Stimulated activated CD4-positive, alpha-beta T cell treated with anti-CD3 and anti-CD28 coated beads, Interleukin-12 subunit alpha, Interleukin-12 subunit beta, amount 100 ng/mL, for 24 hours (primary cell): ENCODE results near the gene POLQ.
"Not testable (repeated sequence)": the region's sequence is repeated elsewhere in the genome, so short reads cannot be mapped to it uniquely, and the experiment has no call there.

ENCODE experiments used
- DNase-seq, 2 experiments: peaks; one replicate each; pipeline ENCODE4 v3.0.0-alpha.2; 2020; ENCODE audit warnings: low read depth in 2 of 2

POLQ gene

DNA sequence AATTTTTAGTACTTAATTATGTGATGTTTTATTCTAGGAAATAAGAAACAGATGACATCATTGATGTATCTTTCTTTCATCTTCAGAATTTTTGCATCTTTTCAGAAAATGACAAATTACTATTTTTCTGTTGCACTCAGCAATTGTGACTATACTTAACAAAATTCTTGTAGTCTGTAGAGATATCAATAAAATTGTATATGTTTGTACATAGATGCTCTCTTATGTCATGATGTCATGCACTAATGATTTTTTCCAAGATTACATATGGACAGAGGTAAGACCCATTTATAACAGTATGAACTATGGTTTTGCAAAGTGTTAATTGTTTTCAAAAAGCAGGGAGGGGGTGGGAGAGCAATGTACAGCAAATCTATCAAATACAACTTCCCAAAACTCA is 121.2 kb downstream of the POLQ start:
- no peak for DNase-seq

DNA sequence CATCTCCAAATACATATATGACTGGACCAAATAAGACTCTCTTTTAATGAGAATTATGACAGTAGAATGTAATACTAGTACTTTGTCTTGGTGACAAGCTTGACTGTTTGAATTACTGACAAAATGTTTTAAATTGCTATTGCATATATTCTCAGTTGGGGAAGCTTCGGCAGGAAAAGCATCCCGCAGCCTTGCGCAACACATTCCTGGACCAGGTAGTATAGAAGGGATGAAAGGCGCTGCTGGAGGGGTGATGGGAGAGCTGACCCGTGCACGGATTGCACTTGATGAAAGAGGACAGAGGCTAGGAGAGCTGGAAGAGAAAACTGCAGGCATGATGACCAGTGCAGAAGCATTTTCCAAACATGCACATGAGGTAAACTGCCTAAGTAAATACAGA is 127.6 kb downstream of the POLQ start:
- DNase-seq, result no peak

DNA sequence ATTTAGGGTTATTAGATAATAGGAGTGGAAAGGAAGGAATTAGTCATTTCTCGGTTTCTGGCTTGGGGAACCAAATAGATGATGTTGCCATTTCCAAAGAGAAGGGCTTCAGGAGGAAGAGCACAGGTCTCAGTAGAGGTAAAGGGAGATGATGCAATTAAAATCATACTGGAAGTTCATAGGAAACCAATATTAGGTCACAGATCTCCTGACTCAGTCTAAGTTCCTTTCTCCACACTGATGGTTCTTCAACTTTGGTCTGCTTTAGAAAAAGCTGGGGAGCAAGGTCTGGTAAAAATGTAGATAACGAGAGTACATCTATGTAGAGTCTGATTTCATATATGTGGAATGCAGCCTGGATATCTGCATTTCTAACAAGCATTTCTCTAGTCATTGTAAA is 130.9 kb downstream of the POLQ start:
- no peak for DNase-seq

DNA sequence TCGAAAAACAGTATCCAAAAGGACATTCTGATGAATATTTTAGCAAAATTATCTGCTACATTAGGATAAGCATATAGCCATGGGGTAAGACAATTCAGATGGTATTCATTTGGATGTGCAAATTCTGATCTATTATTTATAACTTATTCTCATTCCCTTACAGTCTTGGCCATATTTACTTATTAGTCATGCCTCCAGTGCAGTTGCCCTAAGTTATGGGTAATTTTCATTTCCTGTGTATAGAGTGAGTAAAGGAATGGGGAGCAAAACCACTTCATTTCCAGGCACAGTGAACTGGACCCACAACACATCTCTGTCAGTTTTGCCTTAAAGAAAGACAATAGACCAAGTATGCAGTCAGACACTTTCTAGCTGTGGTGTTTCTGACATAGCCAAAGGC is 134.3 kb downstream of the POLQ start:
- DNase-seq, result no peak

DNA sequence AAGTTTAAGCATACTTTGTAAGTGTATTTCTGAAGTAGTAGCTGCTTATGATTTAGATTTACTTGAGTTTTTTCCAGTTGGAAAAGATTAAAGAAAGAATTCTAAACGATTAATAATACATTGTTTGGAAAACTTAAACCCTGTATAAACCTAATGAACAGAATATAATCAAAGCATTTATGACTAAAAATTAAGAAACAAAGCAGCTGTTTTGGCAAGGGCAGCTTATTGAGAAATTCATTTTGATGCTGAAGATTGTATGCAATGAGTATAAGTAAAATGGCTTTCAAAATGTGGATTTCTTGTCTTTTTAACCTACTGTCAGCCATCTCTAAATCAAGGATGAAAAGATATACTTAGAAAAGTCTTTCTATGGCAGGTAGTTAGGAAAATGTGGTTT is 140.2 kb downstream of the POLQ start:
- no peak for DNase-seq

DNA sequence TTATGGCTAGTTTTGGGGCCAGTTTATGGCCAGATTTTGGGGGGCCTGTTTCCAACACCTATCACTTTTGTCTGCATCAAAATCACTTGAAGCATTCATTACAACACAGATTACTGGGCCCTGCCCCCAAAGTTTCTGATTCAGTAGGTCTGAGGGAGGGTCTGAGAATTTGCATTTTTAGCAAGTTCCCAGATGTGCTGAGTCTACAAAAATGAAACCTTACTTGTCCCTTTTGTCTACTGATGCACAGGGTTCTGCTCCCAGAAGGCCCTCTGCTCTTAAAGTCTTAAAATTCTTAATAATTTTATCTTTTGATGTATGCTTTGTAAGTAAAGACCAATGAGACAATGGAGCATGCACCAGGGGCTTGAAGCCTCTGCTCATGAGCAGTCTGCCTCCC is 146.0 kb downstream of the POLQ start:
- no peak for DNase-seq

DNA sequence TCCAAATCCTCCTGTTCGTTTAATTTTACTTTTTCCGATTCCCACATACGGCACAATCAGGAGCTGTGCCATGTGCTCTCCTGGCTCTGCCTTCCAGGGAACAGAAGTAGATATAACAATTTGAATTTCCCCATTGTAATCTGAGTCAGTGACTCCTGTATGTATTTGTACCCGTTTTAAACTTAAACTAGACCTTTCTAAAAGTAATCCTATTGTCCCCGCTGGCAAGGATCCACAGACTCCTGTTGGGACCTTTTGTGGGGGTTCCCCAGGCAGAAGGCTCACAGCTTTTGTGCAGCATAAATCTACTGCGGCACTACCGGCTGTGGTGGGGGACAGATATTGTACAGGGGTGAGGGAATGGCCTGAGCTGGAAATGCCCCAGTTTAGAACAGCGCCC is 147.7 kb downstream of the POLQ start:
- not testable (repeated sequence) for DNase-seq

DNA sequence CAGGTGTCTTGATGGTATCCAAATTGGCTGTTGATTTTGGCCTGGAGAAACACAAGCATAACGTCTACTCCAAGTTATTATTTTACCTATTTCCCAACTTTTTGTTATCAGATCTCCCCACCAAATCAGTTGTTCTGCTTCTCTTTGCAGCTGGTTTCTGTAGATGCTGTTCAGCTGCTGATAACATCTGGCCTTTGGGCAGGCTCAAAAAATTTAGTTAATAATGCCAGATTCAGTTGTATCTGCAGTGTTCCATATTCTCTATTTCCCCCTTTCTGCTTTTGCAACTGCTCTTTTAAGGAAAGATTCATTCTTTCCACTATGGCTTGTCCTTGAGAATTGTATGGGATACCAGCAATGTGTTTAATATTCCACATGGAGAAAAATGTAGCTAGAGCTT is 149.8 kb downstream of the POLQ start:
- DNase-seq, result not testable (repeated sequence)

DNA sequence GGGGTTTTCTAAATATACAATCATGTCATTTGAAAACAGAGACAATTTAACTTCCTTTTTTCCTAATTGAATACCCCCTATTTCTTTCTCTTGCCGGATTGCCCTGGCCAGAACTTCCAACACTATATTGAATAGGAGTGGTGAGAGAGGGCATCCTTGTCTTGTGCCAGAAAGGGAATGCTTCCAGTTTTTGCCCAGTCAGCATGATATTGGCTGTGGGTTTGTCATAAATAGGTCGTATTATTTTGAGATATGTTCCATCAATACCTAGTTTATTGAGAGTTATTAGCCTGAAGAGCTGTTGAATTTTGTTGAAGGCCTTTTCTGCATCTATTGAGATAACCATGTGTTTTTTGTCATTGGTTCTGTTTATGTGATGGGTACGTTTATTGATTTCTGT is 157.5 kb downstream of the POLQ start:
- not testable (repeated sequence) for DNase-seq
